ENCODE results near the gene DNAI1. TPM values are rescaled to one million over a fixed set of nuclear protein-coding genes. Genes with fewer than 3 reads are reported as not detected.

DNAI1 gene
- total and polyA plus RNA-seq, 2 of the 13 experiments (the other 11 are each of a cell fraction or from before 2014, with no cell fraction given), result not detected

GRCh38 chr9:34552606-34552981 is 94.0 kb downstream of the DNAI1 start:
- CTCF ChIA-PET (ENCODE audit: low intra/inter-chr PET ratio, low total read pairs), result no interaction called here

More at GRCh38 chr9:34552606-34552981, 94.0 kb downstream of the DNAI1 start:
- no peaks in the 10 kb centered on the region for H3K9me3 ChIP-seq (ENCODE audit: low read length)
- no peak overlapping the region for H3K9ac ChIP-seq (ENCODE audit: insufficient read depth, low read depth, low read length)
- POLR2A ChIA-PET, result no interaction called here
- no peak overlapping the region for H3K4me2 ChIP-seq (ENCODE audit: low read depth, low read length)
- H2AFZ ChIP-seq (ENCODE audit: low read length), result no peak overlapping the region
- TF ChIP-seq, protein P1, sequence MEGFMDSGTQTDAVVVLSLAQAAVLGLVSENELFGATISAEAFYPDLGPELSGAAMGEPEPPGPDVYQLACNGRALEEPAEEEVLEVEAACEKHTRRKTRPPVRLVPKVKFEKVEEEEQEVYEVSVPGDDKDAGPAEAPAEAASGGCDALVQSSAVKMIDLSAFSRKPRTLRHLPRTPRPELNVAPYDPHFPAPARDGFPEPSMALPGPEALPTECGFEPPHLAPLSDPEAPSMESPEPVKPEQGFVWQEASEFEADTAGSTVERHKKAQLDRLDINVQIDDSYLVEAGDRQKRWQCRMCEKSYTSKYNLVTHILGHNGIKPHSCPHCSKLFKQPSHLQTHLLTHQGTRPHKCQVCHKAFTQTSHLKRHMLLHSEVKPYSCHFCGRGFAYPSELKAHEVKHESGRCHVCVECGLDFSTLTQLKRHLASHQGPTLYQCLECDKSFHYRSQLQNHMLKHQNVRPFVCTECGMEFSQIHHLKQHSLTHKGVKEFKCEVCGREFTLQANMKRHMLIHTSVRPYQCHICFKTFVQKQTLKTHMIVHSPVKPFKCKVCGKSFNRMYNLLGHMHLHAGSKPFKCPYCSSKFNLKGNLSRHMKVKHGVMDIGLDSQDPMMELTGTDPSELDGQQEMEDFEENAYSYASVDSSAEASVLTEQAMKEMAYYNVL (CRISPR knock-in tag; IDR thresholded peaks at IDR 0.05; ENCODE audit: borderline replicate concordance), result no peak
- no peak for TF ChIP-seq RERE (CRISPR knock-in tag; IDR thresholded peaks at IDR 0.05; ENCODE audit: low read depth)
- TF ChIP-seq EZH2 (conservative IDR thresholded peaks at IDR 0.05; ENCODE audit: low read depth, low read length), result 0 out of 2 replicates have a peak, but pooled peaks have one; percentile 17
- no peak for TF ChIP-seq CBX5 (CRISPR knock-in tag; IDR thresholded peaks at IDR 0.05; ENCODE audit: borderline replicate concordance)
- TF ChIP-seq PRDM10 (CRISPR knock-in tag; IDR thresholded peaks at IDR 0.05; ENCODE audit: low read depth), result no peak
- no peak for TF ChIP-seq ZNF205 (CRISPR knock-in tag; IDR thresholded peaks at IDR 0.05)
- FAIRE-seq (no peak), DNase-seq (ENCODE audit: low spot score) (no peak), ATAC-seq (no peak)
- in situ Hi-C loops (cut with HindIII; ENCODE audit: extremely low pct_ligation_motif_present, low pct_unique_long_range_greater_than_20kb), result loop anchor here (5.0 kb wide), 1 partner anchor 40 kb away; no protein-coding TSS in a partner anchor
- BruUV-seq (replicated peaks), result no TSS peak
- intact Hi-C loops (cut with micrococcal nuclease; ENCODE audit: unreplicated experiment), result no loop called here
- no peak overlapping the region for H3K4me3 ChIP-seq (replicated peaks in 1 of 3; ENCODE audit: insufficient read depth in 1 of 3, low read depth in 2 of 3, low read length in 3 of 3)
- peaks cover 7% of the 10 kb centered on the region; the same call in 1 of the 2 replicates for H4K20me1 ChIP-seq (ENCODE audit: insufficient read depth, low read length)
- H3K27ac ChIP-seq (ENCODE audit: extremely low read length, insufficient read depth, low read length), result no peak overlapping the region
- H3K4me1 ChIP-seq (ENCODE audit: insufficient read depth, low read length), result peaks cover 8% of the 10 kb centered on the region
- 19% methylated on average over 5 of the region's 13 CpGs for WGBS (ENCODE audit: low lambda C conversion rate)
- H3K36me3 ChIP-seq (replicated peaks in 1 of 2; ENCODE audit: control insufficient read depth in 1 of 2, insufficient read depth in 2 of 2, low read length in 2 of 2), result no peaks in the 10 kb centered on the region
- H3K79me2 ChIP-seq (ENCODE audit: insufficient read depth, low read length), result no peaks in the 10 kb centered on the region
- H3K27me3 ChIP-seq (ENCODE audit: control insufficient read depth in 1 of 2, insufficient read depth in 2 of 2, low read length in 2 of 2), result peaks cover 8 to 51% of the 10 kb centered on the region in 2 experiments; a peak in 4 of 5 replicates

Measured in HepG2 (cell line).